Natural killer cell (primary cell): ENCODE measurements around the gene CST8. TPM values are rescaled to one million over a fixed set of nuclear protein-coding genes. Genes with fewer than 3 reads are reported as not detected.
A peak's percentile ranks its signal among the peaks of the same experiment; 100 is the strongest.
"Not testable (repeated sequence)": the region's sequence is repeated elsewhere in the genome, so short reads cannot be mapped to it uniquely, and the experiment has no call there.

Source experiments
- ATAC-seq, 3 donors: fragments of 150-1000 bp in 2 of 3; fragments of 200-7000 bp in 1 of 3; cut with Tn5 transposase; 1 replicate in 1 of 3; 2 replicates in 2 of 3; pipeline ENCODE4 v1.10.0; 2021; ENCODE audit warnings: mild to moderate bottlenecking in 2 of 3, moderate library complexity in 2 of 3
- DNase-seq, 2 donors: peaks; one replicate each; pipeline versions ENCODE4 v3.0.0 to v3.0.0-alpha.2; 2013 to 2021; ENCODE audit warnings: mixed read lengths in 1 of 2
- H3K27ac ChIP-seq: one replicate; pipeline ENCODE4 v1.5.1; 2013; ENCODE audit warnings: mild to moderate bottlenecking, low read length
- H3K27me3 ChIP-seq: one replicate; pipeline ENCODE4 v1.6.1; 2013; ENCODE audit warnings: low read length; ENCODE audit not compliant: control insufficient read depth, insufficient read depth
- H3K36me3 ChIP-seq: one replicate; pipeline ENCODE4 v1.6.1; 2013; ENCODE audit warnings: low read length; ENCODE audit not compliant: control insufficient read depth, insufficient read depth
- H3K4me1 ChIP-seq: one replicate; pipeline ENCODE4 v1.6.1; 2013; ENCODE audit warnings: low read length; ENCODE audit not compliant: control insufficient read depth, insufficient read depth
- H3K4me3 ChIP-seq: one replicate; pipeline ENCODE4 v1.5.1; 2013; ENCODE audit warnings: low read length
- H3K9me3 ChIP-seq: one replicate; pipeline ENCODE4 v1.6.1; 2013; ENCODE audit warnings: low read length; ENCODE audit not compliant: control insufficient read depth, insufficient read depth
- H3K27ac Mint-ChIP-seq, 2 donors: one replicate each; pipeline ENCODE4 v1.8.0; 2022; ENCODE audit warnings: mild to moderate bottlenecking in 2 of 2, mixed read lengths in 2 of 2, moderate library complexity in 1 of 2
- H3K27me3 Mint-ChIP-seq, 2 donors: one replicate each; pipeline ENCODE4 v1.8.0; 2022; ENCODE audit warnings: low read depth in 2 of 2, mixed read lengths in 2 of 2
- H3K36me3 Mint-ChIP-seq: one replicate; pipeline ENCODE4 v1.8.0; 2022; ENCODE audit warnings: mixed read lengths
- H3K4me1 Mint-ChIP-seq, 2 donors: one replicate each; pipeline ENCODE4 v1.8.0; 2022; ENCODE audit warnings: mixed read lengths in 2 of 2
- H3K4me3 Mint-ChIP-seq: one replicate; pipeline ENCODE4 v1.8.0; 2022; ENCODE audit warnings: mild to moderate bottlenecking, moderate library complexity, mixed read lengths
- H3K9me3 Mint-ChIP-seq, 2 donors: one replicate each; pipeline ENCODE4 v1.8.0; 2022; ENCODE audit warnings: mixed read lengths in 2 of 2
- WGBS: methylation state at CpG from one replicate; pipeline ENCODE4 v1.1.7; 2013; ENCODE audit warnings: missing lambda C conversion rate; ENCODE audit not compliant: insufficient coverage; 5-methylcytosine and 5-hydroxymethylcytosine counted together
- intact Hi-C: fragments of 100-400 bp; cut with micrococcal nuclease; formaldehyde crosslinking; loops from one replicate; pipeline ENCODE4 v1.14.2; 2022
- total RNA-seq, 4 donors: library from RNA; stranded (reverse); fragments of 120-200 nt in 1 of 4; gene quantifications; one replicate each; pipeline versions ENCODE4 v1.2.3 to v1.2.4, GENCODE V29; 2013 to 2022
- TF ChIP-seq, protein P1 (sequence below): fragments of 200-600 bp; IDR thresholded peaks from one replicate; pipeline ENCODE4 v1.8.0; 2022; ENCODE audit warnings: antibody characterized with exemption

The CST8 gene
- total RNA-seq, 3 donors from 2014 or later (not counting 1 experiment from before 2014, with no cell fraction given) = not detected

DNA sequence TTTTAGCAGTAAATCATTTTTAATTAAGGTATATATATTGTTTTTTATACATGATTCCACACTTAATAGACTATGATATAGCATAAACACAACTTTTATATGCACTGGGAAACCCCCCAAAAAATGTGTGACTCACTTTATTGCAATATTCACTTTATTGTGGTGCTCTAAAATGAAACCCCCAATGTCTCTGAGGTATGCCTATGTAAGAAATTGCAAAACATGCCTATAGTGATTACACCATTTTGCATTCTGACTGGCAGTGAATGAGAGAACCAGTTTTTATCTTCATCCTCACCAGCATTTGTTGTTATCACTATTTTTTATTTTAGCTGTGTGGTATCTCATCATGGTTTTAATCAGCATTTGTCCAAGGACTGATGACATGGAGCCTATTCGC lies 29.7 kb upstream of the CST8 start:
- no peak for DNase-seq
- Mint-ChIP-seq H3K27me3 (no peaks in the 10 kb centered on the region), H3K36me3 (peaks cover 6% of the 10 kb centered on the region), H3K4me1 (peaks cover 43 to 48% of the 10 kb centered on the region in 2 donors), H3K9me3 (no peaks in the 10 kb centered on the region), H3K4me3 (no peak overlapping the region), H3K27ac (peak overlapping the region in 1 of 2 donors; percentile 21)
- TF ChIP-seq, protein P1, sequence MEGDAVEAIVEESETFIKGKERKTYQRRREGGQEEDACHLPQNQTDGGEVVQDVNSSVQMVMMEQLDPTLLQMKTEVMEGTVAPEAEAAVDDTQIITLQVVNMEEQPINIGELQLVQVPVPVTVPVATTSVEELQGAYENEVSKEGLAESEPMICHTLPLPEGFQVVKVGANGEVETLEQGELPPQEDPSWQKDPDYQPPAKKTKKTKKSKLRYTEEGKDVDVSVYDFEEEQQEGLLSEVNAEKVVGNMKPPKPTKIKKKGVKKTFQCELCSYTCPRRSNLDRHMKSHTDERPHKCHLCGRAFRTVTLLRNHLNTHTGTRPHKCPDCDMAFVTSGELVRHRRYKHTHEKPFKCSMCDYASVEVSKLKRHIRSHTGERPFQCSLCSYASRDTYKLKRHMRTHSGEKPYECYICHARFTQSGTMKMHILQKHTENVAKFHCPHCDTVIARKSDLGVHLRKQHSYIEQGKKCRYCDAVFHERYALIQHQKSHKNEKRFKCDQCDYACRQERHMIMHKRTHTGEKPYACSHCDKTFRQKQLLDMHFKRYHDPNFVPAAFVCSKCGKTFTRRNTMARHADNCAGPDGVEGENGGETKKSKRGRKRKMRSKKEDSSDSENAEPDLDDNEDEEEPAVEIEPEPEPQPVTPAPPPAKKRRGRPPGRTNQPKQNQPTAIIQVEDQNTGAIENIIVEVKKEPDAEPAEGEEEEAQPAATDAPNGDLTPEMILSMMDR = no peak
- intact Hi-C loops = no loop called here
- H3K4me1 ChIP-seq = peaks cover 17% of the 10 kb centered on the region
- no peak overlapping the region for H3K27ac ChIP-seq
- peaks cover 6% of the 10 kb centered on the region for H3K9me3 ChIP-seq
- ATAC-seq = no peak
- H3K4me3 ChIP-seq = no peak overlapping the region
- WGBS = 100% methylated on average over 1 of the region's 1 CpG
- H3K36me3 ChIP-seq = no peaks in the 10 kb centered on the region
- H3K27me3 ChIP-seq = no peaks in the 10 kb centered on the region

DNA sequence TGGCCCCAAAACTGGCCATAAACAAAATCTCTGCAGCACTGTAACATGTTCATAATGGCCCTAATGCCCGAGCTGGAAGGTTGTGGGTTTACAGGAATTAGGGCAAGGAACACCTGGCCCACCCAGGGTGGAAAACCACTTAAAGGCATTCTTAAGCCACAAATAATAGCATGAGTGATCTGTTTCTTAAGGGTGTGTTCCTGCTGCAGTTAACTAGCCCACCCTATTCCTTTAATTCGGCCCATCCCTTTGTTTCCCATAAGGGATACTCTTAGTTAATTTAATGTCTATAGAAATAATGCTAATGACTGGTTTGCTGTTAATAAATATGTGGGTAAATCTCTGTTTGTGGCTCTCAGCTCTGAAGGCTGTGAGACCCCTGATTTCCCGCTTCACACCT lies 24.0 kb upstream of the CST8 start:
- whole genome bisulfite sequencing = 100% methylated on average over 2 of the region's 3 CpGs
- not testable (repeated sequence) for H3K27me3 ChIP-seq

DNA sequence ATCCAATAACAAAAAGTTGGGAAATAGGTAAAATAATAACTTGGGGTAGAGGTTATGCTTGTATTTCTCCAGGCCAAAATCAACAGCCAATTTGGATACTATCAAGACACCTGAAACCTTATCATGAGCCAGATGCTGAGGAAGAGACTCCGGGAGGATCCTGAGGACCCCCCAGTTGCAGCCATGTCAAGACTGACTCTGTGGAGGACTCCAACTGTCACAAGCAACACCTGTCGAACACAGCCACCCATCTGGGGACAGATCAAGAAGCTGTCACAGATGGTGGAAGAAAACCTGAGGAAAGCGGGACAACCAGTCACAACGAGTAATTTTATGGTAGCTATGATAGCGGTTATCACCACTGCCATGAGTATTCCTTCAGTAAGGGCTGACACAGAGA lies 18.6 kb upstream of the CST8 start:
- H3K4me1 ChIP-seq, H3K9me3 ChIP-seq, H3K27ac Mint-ChIP-seq, H3K4me3 ChIP-seq, ATAC-seq, H3K9me3 Mint-ChIP-seq, H3K4me1 Mint-ChIP-seq, H3K36me3 ChIP-seq, H3K27me3 Mint-ChIP-seq, H3K4me3 Mint-ChIP-seq, DNase-seq, intact Hi-C loops, H3K27ac ChIP-seq, H3K27me3 ChIP-seq: not testable (repeated sequence)
- 91% methylated on average over 5 of the region's 5 CpGs for WGBS
- peaks cover 12% of the 10 kb centered on the region for H3K36me3 Mint-ChIP-seq

More for the DNA sequence above, 24.0 kb upstream of the CST8 start:
- H3K36me3 ChIP-seq, H3K27ac Mint-ChIP-seq, H3K9me3 Mint-ChIP-seq, H3K4me3 ChIP-seq, DNase-seq, H3K4me3 Mint-ChIP-seq, H3K4me1 ChIP-seq, intact Hi-C loops, H3K4me1 Mint-ChIP-seq, H3K27me3 Mint-ChIP-seq, H3K27ac ChIP-seq, ATAC-seq: not testable (repeated sequence)
- peaks cover 16% of the 10 kb centered on the region for H3K9me3 ChIP-seq
- peaks cover 27% of the 10 kb centered on the region for H3K36me3 Mint-ChIP-seq

DNA sequence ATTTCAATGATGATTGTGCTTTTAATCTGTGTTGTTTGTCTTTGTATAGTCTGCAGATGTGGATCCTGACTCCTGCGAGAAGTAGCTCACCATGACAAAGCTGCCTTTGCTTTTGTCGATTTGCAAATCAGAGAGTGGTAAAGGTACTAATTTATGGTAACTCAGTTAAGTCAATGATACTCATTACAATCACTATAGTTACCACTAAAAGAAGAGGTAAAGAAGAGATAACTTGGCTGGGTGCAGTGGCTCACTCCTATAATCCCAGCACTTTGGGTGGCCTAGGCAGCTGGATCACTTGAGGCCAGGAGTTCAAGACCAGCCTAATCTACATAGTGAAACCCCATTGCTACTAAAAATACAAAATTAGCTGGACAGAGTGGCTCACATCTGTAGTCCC lies 17.6 kb upstream of the CST8 start:
- intact Hi-C loops, H3K27ac ChIP-seq, H3K4me3 Mint-ChIP-seq, H3K4me1 Mint-ChIP-seq, H3K27me3 ChIP-seq, H3K9me3 Mint-ChIP-seq, H3K4me1 ChIP-seq, H3K27ac Mint-ChIP-seq, H3K36me3 Mint-ChIP-seq, ATAC-seq, H3K4me3 ChIP-seq, H3K9me3 ChIP-seq, DNase-seq, H3K36me3 ChIP-seq, H3K27me3 Mint-ChIP-seq: not testable (repeated sequence)
- WGBS = no CpG with 5 or more reads among the region's 2 CpGs

DNA sequence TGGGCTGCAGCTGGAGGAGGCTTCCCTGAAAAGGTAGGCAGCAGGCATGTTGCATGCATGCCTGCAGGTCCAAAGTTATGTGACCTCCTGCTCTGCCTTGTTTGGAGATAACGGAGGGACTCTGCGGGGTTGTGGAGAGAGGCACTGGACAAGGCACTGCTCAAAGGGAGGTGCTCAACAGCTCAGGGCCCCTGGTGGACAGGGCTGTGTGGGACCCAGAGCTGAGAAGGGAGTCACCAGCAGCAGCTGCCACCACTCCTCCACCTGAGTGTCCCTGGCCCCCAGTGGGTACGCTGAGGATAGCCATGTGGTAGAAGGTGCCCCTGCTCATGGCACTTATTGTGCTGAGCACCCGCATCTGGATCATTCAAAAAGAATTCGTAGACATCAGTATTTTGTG lies 15.5 kb upstream of the CST8 start:
- Mint-ChIP-seq H3K27ac (no peak overlapping the region), H3K4me3 (no peak overlapping the region), H3K9me3 (no peaks in the 10 kb centered on the region), H3K27me3 (peaks cover 0 to 3% of the 10 kb centered on the region in 2 donors), H3K36me3 (no peaks in the 10 kb centered on the region), H3K4me1 (no peaks in the 10 kb centered on the region)
- Histone ChIP-seq H3K4me1 (no peaks in the 10 kb centered on the region), H3K4me3 (no peak overlapping the region), H3K27me3 (no peaks in the 10 kb centered on the region), H3K36me3 (no peaks in the 10 kb centered on the region), H3K27ac (no peak overlapping the region), H3K9me3 (no peaks in the 10 kb centered on the region)
- WGBS = 94% methylated on average over 5 of the region's 5 CpGs
- TF ChIP-seq, protein P1 = no peak
- ATAC-seq (no peak), DNase-seq (no peak)
- intact Hi-C loops = no loop called here
